Measurements from ENCODE around the gene ANO1.

The ANO1 gene

GRCh38 chr11:70119502-70119901 is 41.4 kb downstream of the ANO1 start:
- Histone ChIP-seq H3K36me3 (ENCODE audit: low read length) (no peaks in the 10 kb centered on the region), H3K27ac (ENCODE audit: low read depth, low read length) (no peak overlapping the region), H3K27me3 (ENCODE audit: low read length) (no peaks in the 10 kb centered on the region), H3F3A (ENCODE audit: insufficient read depth) (no peaks in the 10 kb centered on the region), H4K20me1 (ENCODE audit: low read depth, low read length) (no peaks in the 10 kb centered on the region), H3K4me3 (ENCODE audit: insufficient read depth, low read length, poor library complexity, severe bottlenecking) (no peak overlapping the region), H3K79me2 (ENCODE audit: insufficient read depth, low read length) (no peaks in the 10 kb centered on the region), H3K4me2 (ENCODE audit: low read depth, low read length, poor library complexity, severe bottlenecking) (no peak overlapping the region), H2AFZ (ENCODE audit: low read depth, low read length, severe bottlenecking) (no peak overlapping the region), H3K9me2 (replicated peaks; ENCODE audit: insufficient read depth, low read length) (no peaks in the 10 kb centered on the region), H3K9me3 (ENCODE audit: insufficient read depth, low read length) (no peaks in the 10 kb centered on the region), H3K9ac (ENCODE audit: low read length) (no peak overlapping the region)
- TF ChIP-seq CTCF (IDR thresholded peaks at IDR 0.05; ENCODE audit: insufficient read depth, low read length, poor library complexity, severe bottlenecking): no peak
- no peak for TF ChIP-seq EZH2phosphoT487 (conservative IDR thresholded peaks at IDR 0.05; ENCODE audit: low read length)

DNA sequence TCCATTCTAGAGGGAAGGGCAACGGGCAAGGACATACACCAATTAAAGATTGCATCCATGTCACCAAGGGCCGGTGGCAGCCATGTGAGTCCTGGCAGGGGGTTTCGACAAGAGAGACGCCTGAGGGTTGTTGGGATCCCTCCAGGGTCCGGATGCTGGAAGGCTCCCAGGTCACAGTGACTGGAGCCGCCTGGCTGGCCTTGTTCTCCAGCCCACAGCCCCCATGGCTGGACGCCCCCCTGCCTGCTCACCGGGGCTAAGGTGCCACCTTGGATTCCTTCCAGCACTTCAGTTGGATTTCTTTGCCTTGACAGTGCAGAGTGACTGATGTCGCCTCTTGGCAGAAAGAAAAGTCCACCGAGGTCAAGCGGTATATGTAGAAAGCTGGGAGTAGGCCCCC is 42.6 kb downstream of the ANO1 start:
- H3F3A ChIP-seq (ENCODE audit: insufficient read depth): no peaks in the 10 kb centered on the region
- H3K4me2 ChIP-seq (ENCODE audit: low read depth, low read length, poor library complexity, severe bottlenecking): no peak overlapping the region
- no peaks in the 10 kb centered on the region for H3K36me3 ChIP-seq (ENCODE audit: low read length)
- no peaks in the 10 kb centered on the region for H3K27me3 ChIP-seq (ENCODE audit: low read length)
- no peak overlapping the region for H3K27ac ChIP-seq (ENCODE audit: low read depth, low read length)
- H3K9me3 ChIP-seq (ENCODE audit: insufficient read depth, low read length): no peaks in the 10 kb centered on the region
- no peaks in the 10 kb centered on the region for H3K79me2 ChIP-seq (ENCODE audit: insufficient read depth, low read length)
- TF ChIP-seq EZH2phosphoT487 (conservative IDR thresholded peaks at IDR 0.05; ENCODE audit: low read length): no peak
- no peak overlapping the region for H3K4me3 ChIP-seq (ENCODE audit: insufficient read depth, low read length, poor library complexity, severe bottlenecking)
- H3K9ac ChIP-seq (ENCODE audit: low read length): no peak overlapping the region
- no peaks in the 10 kb centered on the region for H4K20me1 ChIP-seq (ENCODE audit: low read depth, low read length)
- no peaks in the 10 kb centered on the region for H3K9me2 ChIP-seq (replicated peaks; ENCODE audit: insufficient read depth, low read length)
- H2AFZ ChIP-seq (ENCODE audit: low read depth, low read length, severe bottlenecking): no peak overlapping the region

DNA sequence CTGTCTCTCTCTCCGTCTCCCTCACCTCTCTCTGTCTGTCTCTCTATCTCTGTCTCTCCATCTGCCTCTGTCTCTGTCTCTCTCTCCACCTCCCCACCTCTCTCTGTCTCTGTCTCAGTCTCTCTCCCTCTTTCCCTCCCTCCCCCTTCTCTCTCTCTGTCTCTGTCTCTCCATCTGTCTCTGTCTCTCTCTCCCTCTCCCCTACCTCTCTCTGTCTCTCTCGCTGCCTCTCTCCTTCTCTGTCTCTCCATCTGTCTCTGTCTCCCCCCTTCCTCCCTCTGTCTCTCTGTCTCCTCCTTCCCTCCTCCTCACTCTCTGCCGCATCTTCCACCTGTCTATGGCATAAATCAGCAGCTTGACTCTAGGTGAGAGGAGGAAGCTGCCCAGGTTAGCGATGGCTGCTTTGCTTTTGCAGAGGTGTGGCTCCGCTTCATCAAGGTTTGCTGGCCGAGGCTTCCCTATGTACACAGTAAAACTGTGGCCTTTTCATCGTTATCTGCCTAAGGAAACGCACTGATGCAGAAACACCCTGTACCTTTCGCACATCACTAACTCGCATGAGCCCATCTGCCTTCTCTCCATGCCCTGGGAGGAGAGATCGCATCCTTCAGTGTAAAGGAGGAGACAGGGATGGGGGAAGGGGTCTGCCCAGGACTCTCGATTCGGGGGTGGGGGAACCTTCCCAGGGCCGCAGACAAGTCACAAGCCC is 44.5 kb downstream of the ANO1 start:
- no peak overlapping the region for H3K4me3 ChIP-seq (ENCODE audit: insufficient read depth, low read length, poor library complexity, severe bottlenecking)
- H4K20me1 ChIP-seq (ENCODE audit: low read depth, low read length): no peaks in the 10 kb centered on the region
- H3K27me3 ChIP-seq (ENCODE audit: low read length): no peaks in the 10 kb centered on the region
- no peak overlapping the region for H3K4me2 ChIP-seq (ENCODE audit: low read depth, low read length, poor library complexity, severe bottlenecking)
- no peak overlapping the region for H3K9ac ChIP-seq (ENCODE audit: low read length)
- H3K9me2 ChIP-seq (replicated peaks; ENCODE audit: insufficient read depth, low read length): no peaks in the 10 kb centered on the region
- no peaks in the 10 kb centered on the region for H3F3A ChIP-seq (ENCODE audit: insufficient read depth)
- H3K27ac ChIP-seq (ENCODE audit: low read depth, low read length): no peak overlapping the region
- no peak for TF ChIP-seq EZH2phosphoT487 (conservative IDR thresholded peaks at IDR 0.05; ENCODE audit: low read length)
- no peak for TF ChIP-seq CTCF (IDR thresholded peaks at IDR 0.05; ENCODE audit: insufficient read depth, low read length, poor library complexity, severe bottlenecking)
- H2AFZ ChIP-seq (ENCODE audit: low read depth, low read length, severe bottlenecking): no peak overlapping the region
- H3K36me3 ChIP-seq (ENCODE audit: low read length): no peaks in the 10 kb centered on the region
- no peaks in the 10 kb centered on the region for H3K79me2 ChIP-seq (ENCODE audit: insufficient read depth, low read length)
- H3K9me3 ChIP-seq (ENCODE audit: insufficient read depth, low read length): no peaks in the 10 kb centered on the region

DNA sequence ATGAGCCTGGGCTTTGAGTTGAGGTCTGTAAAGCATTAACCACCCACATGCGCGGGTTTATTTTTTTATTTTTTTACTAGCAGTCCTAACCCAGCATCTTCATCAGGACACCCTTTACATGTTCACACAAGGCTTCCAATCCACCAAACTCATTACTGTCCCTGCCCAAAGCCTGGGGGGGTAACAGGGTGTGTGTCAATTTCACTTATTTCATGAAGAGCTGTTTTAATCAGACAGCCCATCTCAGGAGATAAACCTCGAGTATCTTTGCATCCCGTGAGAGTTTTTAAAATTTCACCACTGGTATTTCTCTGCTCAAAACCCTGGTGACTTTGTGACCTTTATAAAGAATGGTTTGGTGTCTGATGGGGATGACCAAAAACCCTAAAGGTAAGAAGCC is 45.6 kb downstream of the ANO1 start:
- Histone ChIP-seq H3K9ac (ENCODE audit: low read length) (no peak overlapping the region), H3K27me3 (ENCODE audit: low read length) (no peaks in the 10 kb centered on the region), H3K4me2 (ENCODE audit: low read depth, low read length, poor library complexity, severe bottlenecking) (no peak overlapping the region), H3F3A (ENCODE audit: insufficient read depth) (no peaks in the 10 kb centered on the region), H3K4me3 (ENCODE audit: insufficient read depth, low read length, poor library complexity, severe bottlenecking) (no peak overlapping the region), H3K9me3 (ENCODE audit: insufficient read depth, low read length) (no peaks in the 10 kb centered on the region), H3K27ac (ENCODE audit: low read depth, low read length) (no peak overlapping the region), H4K20me1 (ENCODE audit: low read depth, low read length) (no peaks in the 10 kb centered on the region), H2AFZ (ENCODE audit: low read depth, low read length, severe bottlenecking) (no peak overlapping the region), H3K79me2 (ENCODE audit: insufficient read depth, low read length) (no peaks in the 10 kb centered on the region), H3K9me2 (replicated peaks; ENCODE audit: insufficient read depth, low read length) (no peaks in the 10 kb centered on the region), H3K36me3 (ENCODE audit: low read length) (no peaks in the 10 kb centered on the region)
- TF ChIP-seq EZH2phosphoT487 (conservative IDR thresholded peaks at IDR 0.05; ENCODE audit: low read length) (no peak), CTCF (IDR thresholded peaks at IDR 0.05; ENCODE audit: insufficient read depth, low read length, poor library complexity, severe bottlenecking) (no peak)

Data from SU-DHL-6 (cell line).